Breast epithelium (tissue), 3 donors: ENCODE measurements around the gene RNF141.

ENCODE experiments used
- POLR2A ChIP-seq: fragments of 450-650 bp; IDR thresholded peaks from one replicate; pipeline ENCODE4 v1.6.1; 2016; ENCODE audit warnings: antibody characterized with exemption, mild to moderate bottlenecking, moderate library complexity
- POLR2AphosphoS5 ChIP-seq, 3 donors: sonication (generic); formaldehyde crosslinking; IDR thresholded peaks; one replicate each; pipeline ENCODE4 v1.6.1; 2017; ENCODE audit warnings: antibody characterized with exemption in 3 of 3
- TF ChIP-seq, protein P1 (sequence below), 3 donors: fragments of 450-650 bp; IDR thresholded peaks; one replicate each; pipeline ENCODE4 v1.5.1; 2016 to 2017; ENCODE audit warnings: antibody characterized with exemption in 3 of 3, mild to moderate bottlenecking in 3 of 3, moderate library complexity in 3 of 3

DNA sequence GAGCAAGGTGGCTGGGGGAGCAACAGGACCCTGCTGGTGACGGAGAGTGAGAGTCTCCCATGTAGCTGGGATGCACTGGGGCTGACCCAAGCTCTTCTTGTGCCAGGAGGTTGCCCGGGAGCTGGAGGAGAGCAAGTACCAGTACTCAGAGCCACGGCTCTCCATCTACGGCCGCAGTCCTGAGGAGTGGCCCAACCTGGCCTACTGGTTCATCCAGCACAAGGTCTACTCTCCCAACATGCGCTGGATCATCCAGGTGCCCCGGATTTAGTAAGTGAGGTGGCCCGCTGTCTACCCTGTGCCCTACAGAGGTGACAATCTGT lies 45.6 kb downstream of the RNF141 start:
- TF ChIP-seq, protein P1, sequence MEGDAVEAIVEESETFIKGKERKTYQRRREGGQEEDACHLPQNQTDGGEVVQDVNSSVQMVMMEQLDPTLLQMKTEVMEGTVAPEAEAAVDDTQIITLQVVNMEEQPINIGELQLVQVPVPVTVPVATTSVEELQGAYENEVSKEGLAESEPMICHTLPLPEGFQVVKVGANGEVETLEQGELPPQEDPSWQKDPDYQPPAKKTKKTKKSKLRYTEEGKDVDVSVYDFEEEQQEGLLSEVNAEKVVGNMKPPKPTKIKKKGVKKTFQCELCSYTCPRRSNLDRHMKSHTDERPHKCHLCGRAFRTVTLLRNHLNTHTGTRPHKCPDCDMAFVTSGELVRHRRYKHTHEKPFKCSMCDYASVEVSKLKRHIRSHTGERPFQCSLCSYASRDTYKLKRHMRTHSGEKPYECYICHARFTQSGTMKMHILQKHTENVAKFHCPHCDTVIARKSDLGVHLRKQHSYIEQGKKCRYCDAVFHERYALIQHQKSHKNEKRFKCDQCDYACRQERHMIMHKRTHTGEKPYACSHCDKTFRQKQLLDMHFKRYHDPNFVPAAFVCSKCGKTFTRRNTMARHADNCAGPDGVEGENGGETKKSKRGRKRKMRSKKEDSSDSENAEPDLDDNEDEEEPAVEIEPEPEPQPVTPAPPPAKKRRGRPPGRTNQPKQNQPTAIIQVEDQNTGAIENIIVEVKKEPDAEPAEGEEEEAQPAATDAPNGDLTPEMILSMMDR (IDR thresholded peaks at IDR 0.05): no peak
- no peak for TF ChIP-seq POLR2A
- TF ChIP-seq POLR2AphosphoS5 (IDR thresholded peaks at IDR 0.05): no peak
